Ovary (tissue), 10 donors: ENCODE measurements around the gene PEPD. TPM values are rescaled to one million over a fixed set of nuclear protein-coding genes. Genes with fewer than 3 reads are reported as not detected.

Experiments
- DNase-seq, 5 donors: peaks; one replicate each; pipeline ENCODE4 v3.0.0-alpha.2; 2019 to 2020
- H3K27ac ChIP-seq, 2 donors: fragments of 200-600 bp; one replicate each; pipeline versions ENCODE4 v1.5.1 to v1.8.0; 2019 to 2022
- H3K27me3 ChIP-seq: fragments of 200-600 bp; one replicate; pipeline ENCODE4 v1.8.0; 2022
- H3K36me3 ChIP-seq: fragments of 200-600 bp; sonication (generic); one replicate; pipeline ENCODE4 v1.5.1; 2019
- H3K4me1 ChIP-seq: one replicate; pipeline ENCODE4 v1.8.1; 2013; ENCODE audit warnings: mild to moderate bottlenecking, moderate library complexity; ENCODE audit not compliant: insufficient read depth
- H3K4me3 ChIP-seq: fragments of 200-600 bp; sonication (generic); one replicate; pipeline ENCODE4 v1.5.1; 2017
- H3K9me3 ChIP-seq, 2 donors: fragments of 200-600 bp in 1 of 2; sonication (generic) in 1 of 2; one replicate each; pipeline versions ENCODE4 v1.5.1 to v1.8.1; 2013 to 2019; ENCODE audit warnings: mild to moderate bottlenecking in 1 of 2, moderate library complexity in 1 of 2
- EP300 ChIP-seq: sonication (generic); formaldehyde crosslinking; IDR thresholded peaks from one replicate; pipeline ENCODE4 v1.6.1; 2017; ENCODE audit warnings: antibody characterized with exemption
- POLR2A ChIP-seq: fragments of 450-650 bp; IDR thresholded peaks from one replicate; pipeline ENCODE4 v1.6.1; 2017; ENCODE audit warnings: antibody characterized with exemption, mild to moderate bottlenecking, moderate library complexity
- WGBS, 3 donors: extraction: QIAGEN DNeasy Blood & Tissue Kit in 1 of 3; methylation state at CpG; one replicate each; pipeline versions ENCODE4 v1.1.5 to v1.1.7; 2013 to 2017; 5-methylcytosine and 5-hydroxymethylcytosine counted together
- intact Hi-C, 4 donors: fragments of 100-400 bp; cut with DNase I; formaldehyde crosslinking; loops; one replicate each; pipeline versions ENCODE4 v1.11.0 to v1.15.1; 2022 to 2023
- long read RNA-seq, 3 donors: library from polyadenylated mRNA in 2 of 3; unstranded in 2 of 3; transcript quantifications; one replicate each; pipeline ENCODE4 v2.0.0 and lab custom pipeline, GENCODE V29; 2021 to 2026
- polyA plus RNA-seq, 2 donors: library from polyadenylated mRNA; stranded (reverse); fragments of 200-250 nt in 1 of 2; fragments of 350-450 nt in 1 of 2; fragmentation: Illumina TruSeq in 1 of 2; extraction: RNeasy Lipid Tissue Mini Kit (QIAGEN cat#74804) in 1 of 2; gene quantifications; one replicate each; pipeline ENCODE4 v1.2.3, GENCODE V29; 2013 to 2014
- total RNA-seq, 7 donors: library from RNA; depleted of rRNA in 2 of 7; stranded (reverse); fragments of >200 nt in 2 of 7; fragmentation: NEBNext Ultra II Directional in 3 of 7; extraction: Animal tissue kit (Norgen Biotek cat#: 25700) in 3 of 7; gene quantifications; one replicate each; pipeline versions ENCODE4 v1.1.0 to v1.2.4, GENCODE V29; 2016 to 2023
- TF ChIP-seq, protein P1 (sequence below), 3 donors: fragments of 450-650 bp in 2 of 3; fragments of 200-600 bp in 1 of 3; IDR thresholded peaks; one replicate each; pipeline versions ENCODE4 v1.5.1 to v1.8.0; 2016 to 2022; ENCODE audit warnings: antibody characterized with exemption in 3 of 3, mild to moderate bottlenecking in 1 of 3
- donor health status: DM: no; HTN: no; CAD: no; lungs with moderate emphysema.
- donor health status: DM: no; HTN: no; CAD: no.
- donor health status: Bipolar disorder and iron deficiency.
- donor health status: DM: yes; HTN: yes; CAD: no.
- donor health status: DM: no; HTN: no; CAD: no.
- donor health status: DM: yes; HTN: yes; CAD: no.

Gene PEPD
- total RNA-seq (10 to 100 TPM; 38.7 to 66.9 (median 62.2) TPM), polyA plus RNA-seq (10 to 100 TPM; 50.8 to 57.7 TPM)
- long read RNA-seq, donor 1, transcript PEPD-202 (13 exons, 1,754 nt) = minor isoform, 8 of 551 reads
- long read RNA-seq, donor 1, transcript PEPD-201 (15 exons, 1,910 nt) = major isoform, 453 of 551 reads
- long read RNA-seq, donor 1, partial matches to known transcripts = 59 of 551 reads
- long read RNA-seq, donor 1, other reads (novel, unspliced or antisense) = 28 of 551 reads
- long read RNA-seq, donor 2, transcript PEPD-201 (15 exons, 1,910 nt) = major isoform, 13 of 15 reads
- long read RNA-seq, donor 2, partial matches to known transcripts = 0 of 15 reads
- long read RNA-seq, donor 2, other reads (novel, unspliced or antisense) = 0 of 15 reads
- long read RNA-seq, donor 3, transcript PEPD-201 (15 exons, 1,910 nt) = major isoform, 162 of 179 reads
- long read RNA-seq, donor 3, partial matches to known transcripts = 8 of 179 reads
- long read RNA-seq, donor 3, other reads (novel, unspliced or antisense) = 8 of 179 reads

DNA sequence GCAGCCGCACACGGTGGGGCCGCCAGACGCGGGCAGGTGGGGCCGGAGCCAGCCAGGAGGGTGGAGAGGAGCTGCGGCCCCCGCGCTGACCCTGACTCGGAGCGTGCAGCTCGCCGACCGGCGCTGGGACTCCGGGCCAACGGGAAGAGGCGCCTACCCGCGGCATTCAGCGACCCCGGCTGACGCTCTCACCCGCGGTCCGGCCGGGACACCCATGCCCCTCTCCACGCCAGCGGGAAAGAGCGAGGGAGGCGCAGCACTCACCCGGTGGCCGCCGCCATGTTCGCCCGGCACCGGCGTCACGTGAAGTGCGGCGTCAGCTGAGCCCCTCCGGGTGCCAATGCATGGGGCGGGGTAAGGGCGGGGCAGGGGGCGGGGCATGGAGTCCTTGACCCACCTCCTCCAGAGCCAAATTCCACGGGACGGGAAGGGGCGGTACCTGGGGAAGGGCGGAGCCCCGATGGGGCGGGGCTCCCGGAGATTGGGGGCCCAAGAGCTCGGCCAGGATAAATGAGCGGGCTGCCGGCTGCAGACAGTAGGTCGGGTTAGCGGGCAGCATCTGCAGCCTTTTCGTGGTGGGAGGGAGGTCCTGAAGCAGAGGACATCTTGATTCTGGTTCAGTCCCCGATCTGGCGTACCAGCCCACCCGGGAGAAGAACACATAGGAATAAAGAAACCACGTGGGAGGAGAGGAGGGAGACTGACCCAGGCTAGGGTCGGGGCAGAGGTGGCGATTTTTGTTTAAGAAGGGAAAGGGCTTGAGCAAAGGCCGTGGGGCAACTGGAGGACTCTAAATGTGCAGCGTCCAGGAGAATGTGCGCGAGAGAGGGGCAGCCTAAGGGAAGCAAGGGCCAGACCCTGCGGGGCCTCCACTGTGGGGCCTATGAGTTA, at the start of gene PEPD:
PEPD (minus strand) TSS at position 312 of the 891 bp plus-strand sequence; CDS start at position 281, 31 bp downstream.
- peak within 1 kb of the TSS; percentile 48 to 59 for H3K27ac ChIP-seq
- WGBS, 3 donors = 3 to 6% (median 5%) methylated on average over 38 to 69 of the region's 69 CpGs

DNA sequence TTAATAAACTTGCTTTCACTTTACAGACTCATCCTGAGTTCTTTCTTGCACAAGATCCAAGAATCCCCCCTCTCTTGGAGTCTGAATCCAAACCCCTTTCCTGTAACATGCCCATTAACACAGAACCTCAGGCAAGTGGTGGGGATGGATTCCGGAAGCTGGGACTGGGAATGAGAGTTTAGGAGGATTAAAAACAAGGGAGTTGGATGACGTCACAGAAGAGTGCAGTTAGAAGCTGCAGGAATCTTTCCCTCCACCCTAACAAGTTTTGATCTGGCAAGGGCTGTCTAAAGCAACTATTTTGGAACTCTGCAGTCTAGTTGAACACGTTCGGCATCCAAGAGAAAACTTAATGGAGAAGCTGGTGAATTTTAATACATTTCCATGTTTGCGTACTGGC, 48.2 kb upstream of the PEPD start:
- peaks cover 10% of the 10 kb centered on the region for H3K4me1 ChIP-seq
- DNase-seq = no peak
- WGBS, 3 donors = 21 to 34% (median 23%) methylated on average over 5 of the region's 5 CpGs
- intact Hi-C loops = no loop called here
- H3K27ac ChIP-seq = no peak overlapping the region
- H3K27me3 ChIP-seq = no peaks in the 10 kb centered on the region
- TF ChIP-seq POLR2A (no peak), EP300 (no peak)
- TF ChIP-seq, protein P1, sequence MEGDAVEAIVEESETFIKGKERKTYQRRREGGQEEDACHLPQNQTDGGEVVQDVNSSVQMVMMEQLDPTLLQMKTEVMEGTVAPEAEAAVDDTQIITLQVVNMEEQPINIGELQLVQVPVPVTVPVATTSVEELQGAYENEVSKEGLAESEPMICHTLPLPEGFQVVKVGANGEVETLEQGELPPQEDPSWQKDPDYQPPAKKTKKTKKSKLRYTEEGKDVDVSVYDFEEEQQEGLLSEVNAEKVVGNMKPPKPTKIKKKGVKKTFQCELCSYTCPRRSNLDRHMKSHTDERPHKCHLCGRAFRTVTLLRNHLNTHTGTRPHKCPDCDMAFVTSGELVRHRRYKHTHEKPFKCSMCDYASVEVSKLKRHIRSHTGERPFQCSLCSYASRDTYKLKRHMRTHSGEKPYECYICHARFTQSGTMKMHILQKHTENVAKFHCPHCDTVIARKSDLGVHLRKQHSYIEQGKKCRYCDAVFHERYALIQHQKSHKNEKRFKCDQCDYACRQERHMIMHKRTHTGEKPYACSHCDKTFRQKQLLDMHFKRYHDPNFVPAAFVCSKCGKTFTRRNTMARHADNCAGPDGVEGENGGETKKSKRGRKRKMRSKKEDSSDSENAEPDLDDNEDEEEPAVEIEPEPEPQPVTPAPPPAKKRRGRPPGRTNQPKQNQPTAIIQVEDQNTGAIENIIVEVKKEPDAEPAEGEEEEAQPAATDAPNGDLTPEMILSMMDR (IDR thresholded peaks at IDR 0.05) = no peak
- no peaks in the 10 kb centered on the region for H3K36me3 ChIP-seq
- H3K4me3 ChIP-seq = no peak overlapping the region
- no peaks in the 10 kb centered on the region for H3K9me3 ChIP-seq

More for the DNA sequence above, at the start of gene PEPD:
- H3K36me3 ChIP-seq = no peaks in the 10 kb centered on the region
- H3K27me3 ChIP-seq = no peaks in the 10 kb centered on the region
- TF ChIP-seq, protein P1 (IDR thresholded peaks at IDR 0.05) = no peak
- TF ChIP-seq EP300 (peak; percentile 30), POLR2A (no peak)
- H3K4me3 ChIP-seq = peak within 1 kb of the TSS; percentile 64
- peak; percentile 87 to 94 (median 91) for DNase-seq
- intact Hi-C loops = no loop called here
- no peaks in the 10 kb centered on the region for H3K9me3 ChIP-seq
- H3K4me1 ChIP-seq = peaks cover 3% of the 10 kb centered on the region

DNA sequence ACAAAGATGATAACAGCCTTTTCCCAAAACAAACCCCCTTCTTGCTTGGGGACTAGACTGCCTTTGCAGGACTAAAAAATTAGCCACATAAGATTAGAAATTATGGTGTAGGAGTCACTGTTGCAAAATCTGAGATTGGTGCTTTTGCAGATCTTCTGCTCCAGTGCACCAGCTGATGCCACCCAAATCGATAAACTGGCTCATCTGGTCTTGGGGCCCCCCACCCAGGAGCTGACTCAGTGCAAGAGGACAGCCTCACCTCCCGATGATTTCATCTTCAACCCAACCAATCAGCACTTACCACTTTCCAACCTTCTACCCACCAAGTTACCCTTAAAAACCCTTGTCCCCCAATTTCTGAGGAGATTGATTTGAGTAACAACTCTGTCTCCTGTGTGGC, 47.1 kb upstream of the PEPD start:
- H3K9me3 ChIP-seq = no peaks in the 10 kb centered on the region
- no peak overlapping the region for H3K4me3 ChIP-seq
- no peak overlapping the region for H3K27ac ChIP-seq
- WGBS, 3 donors = 16 to 59% (median 27%) methylated on average over 2 of the region's 2 CpGs
- H3K4me1 ChIP-seq = peaks cover 12% of the 10 kb centered on the region
- H3K27me3 ChIP-seq = no peaks in the 10 kb centered on the region
- intact Hi-C loops = no loop called here
- TF ChIP-seq EP300 = no peak
- TF ChIP-seq, protein P1 (IDR thresholded peaks at IDR 0.05) = no peak
- no peak for TF ChIP-seq POLR2A
- no peaks in the 10 kb centered on the region for H3K36me3 ChIP-seq
- DNase-seq = no peak

DNA sequence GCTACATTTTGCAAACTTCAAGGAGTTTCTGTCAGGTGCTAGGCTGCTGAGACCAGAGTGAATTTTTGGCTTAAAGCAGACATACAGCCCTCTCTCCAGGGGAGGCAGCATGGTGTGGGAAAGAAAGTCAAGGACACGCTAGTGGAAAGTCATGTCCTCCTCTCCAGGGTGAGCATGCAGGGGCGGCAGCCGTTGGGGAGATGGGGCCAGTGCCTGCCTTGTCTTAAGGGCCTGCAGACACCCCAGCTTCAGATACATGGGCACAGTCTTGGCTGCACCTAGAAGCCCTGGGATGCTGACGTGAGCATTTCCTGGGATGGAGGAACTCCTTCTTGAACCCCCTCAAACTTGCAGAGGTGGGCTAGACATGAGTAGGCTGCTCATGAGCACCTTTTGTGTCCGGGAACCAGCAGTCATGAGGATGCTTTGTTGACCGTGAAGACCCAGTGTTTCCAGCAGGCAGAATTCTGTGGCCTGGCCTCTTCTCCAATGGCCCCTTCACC, 43.3 kb upstream of the PEPD start:
- TF ChIP-seq EP300 (no peak), POLR2A (no peak)
- TF ChIP-seq, protein P1 (IDR thresholded peaks at IDR 0.05) = no peak
- Histone ChIP-seq H3K4me1 (peaks cover 10% of the 10 kb centered on the region), H3K9me3 (no peaks in the 10 kb centered on the region), H3K27ac (no peak overlapping the region), H3K4me3 (no peak overlapping the region), H3K36me3 (no peaks in the 10 kb centered on the region), H3K27me3 (no peaks in the 10 kb centered on the region)
- intact Hi-C loops = no loop called here
- DNase-seq = no peak
- WGBS, 3 donors = 34 to 56% (median 38%) methylated on average over 6 of the region's 6 CpGs
